ENCODE measurements around the gene TRIM31.
"Not testable (repeated sequence)": the region's sequence is repeated elsewhere in the genome, so short reads cannot be mapped to it uniquely, and the experiment has no call there.

The TRIM31 gene

DNA sequence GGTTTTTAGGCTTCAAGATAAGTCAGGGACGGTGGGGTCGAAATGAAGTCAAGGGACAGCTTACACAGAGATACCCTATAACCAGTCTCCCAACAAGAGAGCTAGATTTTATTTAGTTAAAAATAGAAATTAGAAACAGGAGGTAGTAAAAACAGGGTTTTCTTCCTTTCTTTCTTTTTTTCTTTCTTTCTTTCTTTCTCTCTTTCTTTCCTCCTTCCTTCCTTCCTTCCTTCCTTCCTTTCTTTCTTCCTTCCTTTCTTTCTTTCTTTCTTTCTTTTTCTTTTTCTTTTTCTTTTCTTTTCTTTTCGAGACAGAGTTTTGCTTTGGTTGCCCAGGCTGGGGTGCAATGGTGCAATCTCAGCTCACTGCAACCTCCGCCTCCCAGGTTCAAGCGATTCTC, 5.8 kb upstream of the TRIM31 start:
- in situ Hi-C loops (cut with HindIII; ENCODE audit: low sequenced_read_pairs): not testable (repeated sequence)

DNA sequence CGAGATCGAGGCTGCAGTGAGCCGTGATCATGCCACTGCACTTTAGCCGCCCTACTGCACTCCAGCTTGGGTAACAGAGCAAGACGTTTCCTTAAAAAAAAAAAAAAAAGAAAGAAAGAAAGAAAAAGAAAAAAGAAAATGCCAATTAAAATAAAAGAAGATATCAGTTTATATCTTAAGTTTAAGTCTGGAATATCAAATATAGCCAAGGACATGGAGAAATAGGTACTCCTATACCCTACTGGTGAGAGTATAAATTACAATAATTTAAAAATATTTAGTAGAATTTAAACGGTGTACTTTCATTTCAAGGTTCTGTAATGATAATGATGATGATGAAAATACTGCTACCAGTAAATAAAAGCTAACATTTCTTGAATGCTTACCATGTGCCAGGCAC, 3.8 kb upstream of the TRIM31 start:
- in situ Hi-C loops (cut with HindIII; ENCODE audit: low sequenced_read_pairs): no loop called here

DNA sequence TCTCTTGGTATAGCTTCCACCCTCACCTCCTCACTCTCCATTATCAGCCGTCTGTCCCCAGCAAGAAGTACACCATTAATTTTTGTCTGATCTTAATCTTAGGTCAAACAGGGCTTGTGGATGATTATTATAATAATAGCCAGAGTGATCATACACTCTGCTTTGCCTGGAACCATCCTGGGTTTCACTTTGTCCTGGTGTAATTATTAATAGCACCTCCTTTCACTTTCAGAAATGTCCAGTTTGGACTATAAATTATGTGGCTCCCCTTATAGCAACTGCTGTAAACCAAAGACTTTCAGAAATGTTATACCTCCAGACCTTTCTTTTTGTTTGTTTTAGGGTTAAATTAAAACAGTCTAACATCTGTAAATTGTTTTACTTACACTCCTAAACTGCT, 951 bp upstream of the TRIM31 start:
- in situ Hi-C loops (cut with HindIII; ENCODE audit: low sequenced_read_pairs): no loop called here

DNA sequence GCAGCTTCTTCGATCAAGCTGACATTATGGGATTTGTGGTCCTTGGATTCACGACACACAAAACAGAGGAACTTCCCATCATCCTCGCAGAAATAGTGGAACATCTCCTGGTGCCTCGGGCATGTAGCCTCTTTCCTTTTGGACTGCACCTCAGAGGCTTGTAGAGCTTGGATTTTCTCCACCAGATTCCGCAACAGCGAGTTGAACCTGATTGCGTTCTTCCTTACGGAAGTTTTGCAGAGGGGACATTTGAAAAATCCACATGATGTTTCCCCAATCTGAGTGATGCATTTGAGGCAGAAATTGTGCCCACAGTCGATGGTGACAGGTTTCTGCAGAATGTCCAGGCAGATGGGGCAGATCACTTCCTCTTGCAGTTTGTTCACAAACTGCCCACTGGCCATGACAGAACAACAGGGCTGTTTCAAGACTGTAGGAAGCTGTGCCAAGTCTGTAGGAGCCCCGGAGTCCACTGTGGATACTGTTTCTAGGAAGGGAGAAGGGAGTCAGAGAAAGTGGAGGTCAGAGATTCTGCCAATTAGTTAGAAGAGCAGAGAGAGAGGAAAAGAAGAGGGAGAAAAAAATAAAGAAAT, 392 bp downstream of the TRIM31 start:
- in situ Hi-C loops (cut with HindIII; ENCODE audit: low sequenced_read_pairs): no loop called here

DNA sequence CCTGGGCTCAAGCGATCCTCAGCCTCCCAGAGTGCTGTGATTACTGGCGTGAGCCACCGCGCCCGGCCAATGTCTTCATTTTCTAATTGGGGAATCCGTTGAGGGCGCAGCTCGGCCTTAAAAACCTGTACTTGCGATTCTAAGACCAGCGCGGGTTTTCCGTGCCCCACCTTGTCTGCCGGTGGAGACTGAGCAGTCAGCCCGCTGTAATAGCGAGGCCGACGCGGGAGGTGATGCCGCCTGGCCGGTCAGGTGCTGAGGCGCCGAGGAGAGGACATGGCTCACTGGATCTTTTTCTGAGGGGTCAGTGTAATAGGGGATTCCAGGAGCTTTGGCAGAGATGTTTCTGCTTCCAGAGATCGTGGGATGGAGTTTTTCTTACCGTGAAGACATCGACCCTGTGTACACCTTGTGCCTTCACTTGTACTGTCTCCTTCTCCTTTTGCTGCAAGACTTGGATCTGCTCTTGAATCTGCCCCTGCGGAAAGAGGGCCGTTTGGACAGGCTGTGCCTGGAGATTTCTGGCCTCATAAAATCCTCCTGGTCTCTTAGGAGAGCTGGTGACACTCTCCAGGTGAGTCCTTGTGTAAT, 1.5 kb downstream of the TRIM31 start:
- in situ Hi-C loops (cut with HindIII; ENCODE audit: low sequenced_read_pairs): no loop called here

DNA sequence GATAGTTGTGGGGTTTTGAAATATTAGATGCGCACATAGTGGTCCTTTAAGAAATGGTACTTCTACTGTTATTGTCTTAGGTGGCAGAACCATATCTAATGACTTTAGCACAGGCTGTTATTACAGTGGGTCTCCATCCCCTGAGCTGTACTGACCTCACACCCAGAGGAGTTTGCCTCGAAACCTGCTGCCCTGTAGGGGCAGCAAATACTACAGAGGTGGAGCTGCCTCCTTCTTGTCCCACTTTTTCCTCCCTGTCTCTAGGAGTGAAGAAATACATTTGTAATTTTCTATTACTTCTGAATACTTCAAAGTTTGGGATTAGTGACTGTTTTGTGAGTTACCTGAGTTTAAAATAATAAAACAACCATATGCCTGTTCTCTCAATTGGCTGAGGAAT, 8.2 kb downstream of the TRIM31 start:
- in situ Hi-C loops (cut with HindIII; ENCODE audit: low sequenced_read_pairs): no loop called here

DNA sequence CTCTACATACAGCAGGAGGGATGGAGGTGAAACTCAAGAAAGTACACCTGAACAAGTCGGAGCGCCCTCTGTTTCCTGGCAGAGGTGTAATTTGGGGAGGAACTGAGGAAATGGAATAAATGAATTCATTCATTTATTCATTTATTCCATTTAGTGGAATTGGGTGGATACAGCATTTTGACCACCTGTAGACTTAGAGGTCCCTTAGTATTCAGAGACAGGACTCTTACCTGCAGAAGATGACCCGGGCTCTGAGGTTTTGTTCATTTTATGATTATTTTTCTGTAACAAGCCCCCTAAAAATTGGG, 9.1 kb downstream of the TRIM31 start:
- in situ Hi-C loops (cut with HindIII; ENCODE audit: low sequenced_read_pairs): no loop called here

DNA sequence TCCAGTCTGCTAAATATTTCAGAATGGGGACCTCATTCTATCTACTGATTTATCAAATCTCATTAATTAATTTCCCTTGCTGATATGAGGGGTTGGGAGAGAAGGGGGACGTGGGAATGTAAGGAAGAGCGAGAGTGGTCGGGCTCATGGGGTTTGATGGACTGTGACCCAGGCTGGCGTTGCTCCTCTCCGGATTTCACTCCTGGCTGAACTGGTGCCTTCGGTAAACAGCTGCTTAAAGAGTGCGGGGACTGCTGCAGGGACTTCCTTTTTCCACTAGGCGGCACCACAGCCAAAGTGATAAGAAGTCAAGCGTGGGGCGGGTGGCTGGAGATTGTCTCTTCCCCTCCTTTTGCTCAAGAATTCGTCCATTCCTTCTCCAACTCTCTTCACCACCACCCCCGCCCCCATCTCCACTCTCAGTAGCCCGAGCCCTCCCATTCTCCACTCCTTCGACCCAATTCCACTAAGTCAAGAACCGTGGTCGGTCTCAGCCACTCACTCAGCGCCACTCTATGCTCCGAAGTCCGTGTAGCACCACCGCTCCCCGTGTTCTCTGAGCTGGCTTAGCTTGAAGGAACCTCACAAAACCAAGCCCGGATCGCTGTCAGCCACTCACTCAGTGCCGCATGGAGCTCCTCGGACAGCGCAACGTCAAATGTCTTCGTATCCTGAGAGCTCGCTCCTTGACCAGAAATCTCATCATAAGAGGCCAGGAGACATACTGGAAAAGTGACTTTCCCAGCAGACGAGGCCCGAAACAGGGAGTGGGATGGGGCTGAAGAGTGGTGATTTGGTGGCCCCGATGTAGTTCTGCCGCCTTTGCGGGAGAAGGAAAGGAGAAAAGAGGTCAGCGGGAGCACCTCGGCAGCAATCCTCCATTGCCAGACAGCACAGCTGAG, 9.7 kb downstream of the TRIM31 start:
- in situ Hi-C loops (cut with HindIII; ENCODE audit: low sequenced_read_pairs): no loop called here

DNA sequence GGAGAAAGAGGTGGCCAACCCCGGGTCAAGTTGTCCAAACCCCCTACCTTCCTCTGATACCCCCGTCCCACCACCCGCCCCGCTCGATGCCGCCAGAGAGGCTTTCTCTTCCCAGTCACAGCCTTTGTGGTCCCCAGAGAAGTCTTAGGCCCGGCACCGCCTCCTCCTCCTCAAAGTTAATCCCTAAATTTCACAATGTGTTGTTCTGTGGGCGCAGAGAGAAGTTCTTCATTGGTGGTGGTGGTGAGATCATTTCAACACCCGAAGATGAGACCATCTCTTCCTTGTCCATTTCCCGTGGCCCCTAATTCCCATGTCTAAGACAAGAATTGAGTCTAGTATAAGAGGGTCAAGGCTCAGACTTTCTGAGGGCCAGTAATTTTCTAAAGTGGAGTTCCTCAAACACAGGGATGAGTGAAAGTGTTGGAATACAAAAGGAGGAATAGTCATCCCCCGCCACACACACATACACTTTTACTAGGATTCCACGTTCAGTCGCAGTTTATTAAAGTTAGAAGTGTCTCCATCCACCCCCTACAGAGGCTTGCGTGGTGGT, 10.4 kb downstream of the TRIM31 start:
- in situ Hi-C loops (cut with HindIII; ENCODE audit: low sequenced_read_pairs): no loop called here

DNA sequence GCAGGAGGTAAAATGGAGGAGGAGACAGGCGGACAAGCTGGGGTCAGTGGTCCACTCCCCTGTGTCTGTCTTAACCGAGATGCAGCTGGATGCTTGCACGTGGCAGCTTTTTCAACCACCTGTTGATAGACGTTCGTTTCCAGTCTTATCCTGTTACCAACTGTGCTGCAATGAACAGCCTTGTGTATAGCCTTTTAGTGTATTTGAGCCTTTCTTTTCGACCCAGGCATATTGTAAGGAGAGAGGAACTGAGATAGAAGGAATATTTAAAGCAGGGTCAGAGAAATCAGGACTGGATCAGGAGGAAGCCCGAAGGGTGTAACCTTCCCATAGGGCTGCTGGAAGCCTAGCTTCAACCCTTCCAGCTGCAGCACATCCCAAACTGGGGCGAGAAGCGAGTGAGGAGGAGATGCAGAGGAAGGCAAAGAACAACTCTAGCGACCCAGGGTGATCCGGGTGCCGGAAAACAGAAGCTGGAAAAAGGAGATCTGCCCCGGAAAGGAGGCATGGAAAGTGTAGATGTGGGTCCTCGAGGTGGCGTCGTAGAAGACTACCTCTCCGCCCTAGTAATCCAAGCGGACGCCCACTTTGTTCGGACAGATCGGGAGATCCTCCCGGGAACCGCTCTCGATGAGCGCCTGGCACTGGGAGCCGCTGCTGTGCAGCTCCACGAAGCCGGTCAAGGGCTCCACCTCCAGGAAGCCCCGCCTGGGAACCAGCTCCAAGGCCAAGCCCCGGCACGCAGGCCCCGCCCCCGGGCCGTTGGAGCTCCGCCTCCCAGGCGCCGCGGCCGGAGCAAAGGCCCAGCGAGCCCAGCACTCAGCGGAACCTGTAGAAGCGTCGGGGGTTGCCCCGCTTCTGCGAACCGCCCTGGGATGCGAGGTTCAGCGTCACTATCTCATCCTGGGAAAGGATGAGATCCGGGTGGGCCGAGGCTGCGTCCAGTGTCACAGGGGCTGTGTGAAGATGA, 11.2 kb downstream of the TRIM31 start:
- in situ Hi-C loops (cut with HindIII; ENCODE audit: low sequenced_read_pairs): no loop called here

DNA sequence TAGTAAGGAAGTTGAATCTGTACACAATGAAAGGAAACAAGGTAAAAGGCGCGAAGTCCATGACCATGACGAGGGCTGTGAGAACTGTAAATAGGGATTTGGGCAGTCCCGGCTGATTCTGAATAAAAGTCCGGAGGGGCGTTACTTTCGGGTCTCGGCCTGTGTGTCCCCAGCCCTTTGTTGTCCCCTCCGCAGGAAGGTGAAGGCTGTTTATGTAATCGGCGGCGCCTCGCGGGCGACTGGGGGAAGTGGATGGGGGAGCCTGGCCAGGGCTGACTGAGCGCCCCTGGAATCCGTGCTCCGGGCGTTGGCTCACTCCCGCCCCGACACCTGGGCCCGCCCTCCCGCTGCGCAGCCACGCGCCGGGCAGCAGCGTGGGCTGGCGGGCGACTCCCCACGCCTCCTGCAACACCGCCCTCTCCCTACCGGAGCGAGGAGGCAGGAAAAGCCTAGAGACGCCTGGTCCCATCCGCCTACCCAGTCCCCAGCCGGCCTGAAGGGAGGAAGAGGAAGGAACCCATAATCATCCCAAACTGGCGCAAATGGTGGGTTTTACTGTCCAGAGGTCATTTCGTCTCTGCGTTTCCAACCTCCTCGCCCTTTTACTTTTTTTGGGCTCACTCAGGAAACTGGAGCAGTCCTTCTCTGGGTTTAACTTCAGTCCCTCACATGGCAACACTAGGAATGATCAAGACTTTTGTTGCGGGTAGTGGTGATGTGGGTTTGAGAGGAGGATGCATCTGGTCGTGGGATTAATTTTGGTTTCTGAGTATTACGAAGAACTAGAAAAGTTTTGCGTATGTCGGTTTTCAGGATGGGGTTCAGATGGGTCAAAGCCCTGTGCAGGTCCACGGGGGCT, 12.1 kb downstream of the TRIM31 start:
- in situ Hi-C loops (cut with HindIII; ENCODE audit: low sequenced_read_pairs): no loop called here

DNA sequence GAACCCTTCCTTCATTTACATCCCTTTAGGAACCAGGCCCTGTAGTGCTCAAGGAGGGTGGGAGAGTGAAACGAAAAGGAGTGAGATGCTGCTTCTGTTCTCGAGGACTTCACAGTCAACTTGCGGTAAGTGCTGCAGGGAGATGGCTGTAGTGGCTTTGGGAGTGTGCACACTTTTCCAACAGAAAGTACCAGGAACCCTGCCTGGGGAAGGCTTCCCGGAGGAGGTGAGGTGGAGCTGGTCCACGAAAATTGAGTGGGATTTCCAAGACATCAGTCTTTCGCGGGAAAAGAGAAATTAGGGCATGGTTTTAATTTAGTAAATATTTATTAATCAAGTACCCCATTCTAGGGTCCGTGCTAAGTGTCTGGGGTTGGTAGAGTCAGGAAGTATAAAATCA, 12.7 kb downstream of the TRIM31 start:
- in situ Hi-C loops (cut with HindIII; ENCODE audit: low sequenced_read_pairs): no loop called here

DNA sequence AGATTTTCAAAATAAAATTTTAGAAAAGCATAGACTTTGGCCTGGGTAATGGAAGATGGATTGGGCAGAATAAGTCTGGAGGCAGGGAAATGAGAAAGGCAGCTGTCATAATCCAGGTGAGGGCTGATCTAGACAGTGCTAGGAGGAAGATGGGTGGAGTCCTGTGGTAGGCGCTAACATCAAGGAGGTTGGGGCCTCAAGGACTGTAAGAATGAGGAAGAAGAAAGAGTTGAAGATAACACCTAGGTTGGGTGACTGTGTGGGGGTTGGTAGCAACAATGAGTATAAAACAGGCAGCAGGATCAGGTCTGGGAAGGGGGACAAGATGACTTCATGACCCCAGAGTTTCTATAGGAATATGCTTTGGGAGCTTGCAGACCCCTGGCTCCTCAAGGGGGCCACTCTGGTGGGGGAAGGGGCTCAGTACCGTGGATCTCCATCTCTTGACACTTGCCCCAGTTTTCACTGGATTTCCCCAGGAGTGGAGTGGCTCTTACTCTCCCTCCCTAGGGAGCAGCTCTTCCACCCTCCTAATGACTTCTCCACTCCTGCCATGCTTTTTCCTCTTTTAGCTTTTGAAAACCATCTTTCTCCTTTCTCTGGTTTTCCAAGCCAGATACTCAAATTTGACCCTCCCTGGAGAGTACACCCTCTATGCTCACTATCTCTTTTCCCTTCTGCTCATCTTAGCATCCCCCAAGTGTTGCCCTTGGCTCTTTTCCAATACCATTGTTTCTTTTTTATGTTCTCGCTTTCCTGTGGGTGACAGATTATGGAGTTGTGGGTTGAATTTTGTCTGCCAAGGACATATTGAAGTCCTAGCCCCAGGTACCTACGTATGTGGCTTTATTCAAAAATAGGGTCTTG, 14.8 kb downstream of the TRIM31 start:
- in situ Hi-C loops (cut with HindIII; ENCODE audit: low sequenced_read_pairs): loop anchor here (25.0 kb wide), 1 partner anchor 89 kb away; no protein-coding TSS in a partner anchor

DNA sequence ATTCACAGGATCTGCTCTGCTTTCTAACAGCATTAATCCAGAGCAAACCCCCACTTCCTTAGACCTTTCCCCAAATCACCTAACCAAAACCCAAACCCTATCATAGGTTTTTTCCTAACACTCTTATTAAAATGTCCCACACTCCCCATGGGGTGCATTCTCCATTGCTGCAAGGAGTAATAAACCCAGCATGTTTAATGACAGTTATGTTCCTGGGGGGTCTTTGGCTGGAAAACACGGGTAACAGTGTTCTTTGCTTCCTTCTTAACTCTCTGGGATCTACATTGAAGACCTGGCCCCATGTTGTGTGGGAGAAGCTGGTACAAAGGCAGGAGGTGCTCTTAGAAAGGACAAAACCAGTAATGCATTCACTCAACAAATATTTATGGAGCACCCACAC, 16.1 kb downstream of the TRIM31 start:
- in situ Hi-C loops (cut with HindIII; ENCODE audit: low sequenced_read_pairs): loop anchor here (25.0 kb wide), 1 partner anchor 90 kb away; no protein-coding TSS in a partner anchor

DNA sequence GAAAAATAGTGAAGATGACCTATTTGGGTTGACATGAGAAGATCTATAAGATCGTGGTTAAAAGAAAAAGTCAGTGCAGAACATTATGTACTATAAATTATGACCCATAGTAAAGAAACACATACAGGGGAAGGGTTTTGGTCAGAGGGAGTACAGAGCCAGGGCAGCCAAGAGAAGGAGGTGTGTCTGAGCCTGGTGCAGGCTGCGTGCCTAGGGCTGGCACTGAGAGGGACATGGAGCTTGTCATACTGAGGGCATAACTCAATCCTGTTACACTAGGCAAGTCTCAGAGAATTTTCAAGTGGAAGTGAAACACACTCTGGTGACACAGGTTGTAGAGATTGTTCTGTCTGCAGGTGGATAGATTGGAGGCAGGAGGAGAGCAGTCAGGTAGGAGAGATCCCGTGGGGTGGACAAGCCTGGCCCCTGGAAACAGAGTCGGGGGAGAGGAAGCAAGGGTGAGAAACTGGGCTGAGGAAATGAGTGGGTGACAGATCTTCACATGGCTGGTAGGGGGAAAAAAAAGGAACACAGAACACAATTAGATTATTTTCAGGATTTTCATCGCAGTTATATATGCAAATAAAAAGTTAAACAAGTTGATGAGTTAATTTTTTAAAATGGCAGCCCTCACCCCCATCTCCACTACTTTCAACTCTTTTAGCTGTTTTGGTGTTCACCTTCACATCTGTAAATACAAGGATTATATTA, 18.8 kb downstream of the TRIM31 start:
- in situ Hi-C loops (cut with HindIII; ENCODE audit: low sequenced_read_pairs): loop anchor here (25.0 kb wide), 1 partner anchor 93 kb away; no protein-coding TSS in a partner anchor

DNA sequence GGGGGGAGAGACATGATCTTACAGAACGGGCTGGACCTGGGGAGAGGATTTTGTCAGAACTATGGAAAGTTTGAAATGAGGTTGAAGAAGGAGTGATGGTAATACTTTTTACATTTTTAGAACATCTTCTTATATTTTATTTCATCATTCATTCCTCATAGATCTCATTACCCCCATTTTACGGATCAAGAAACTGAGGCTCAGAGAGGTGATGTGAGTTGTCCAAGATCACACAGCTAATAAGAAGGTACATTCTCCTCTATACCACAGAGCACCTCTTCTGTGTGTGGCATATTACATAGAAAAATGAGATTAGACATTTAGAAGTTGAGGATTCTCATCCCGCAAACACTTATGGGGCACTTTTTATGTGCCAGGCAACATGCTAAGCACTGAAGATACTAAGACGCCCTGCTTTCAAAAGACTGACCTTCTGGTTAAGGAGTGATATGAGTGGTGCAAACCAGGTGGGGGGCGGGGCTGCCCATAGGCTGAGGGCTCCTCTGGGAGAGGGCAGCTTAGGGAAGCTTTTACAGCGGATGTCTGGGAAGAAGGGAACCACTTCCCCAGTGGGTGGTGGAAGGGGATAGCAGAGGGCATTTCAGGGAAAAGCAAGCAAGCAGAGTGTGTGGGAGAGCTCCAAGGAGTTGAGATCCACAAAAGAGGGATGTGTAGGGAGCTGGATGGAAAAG, 19.9 kb downstream of the TRIM31 start:
- in situ Hi-C loops (cut with HindIII; ENCODE audit: low sequenced_read_pairs): loop anchor here (25.0 kb wide), 1 partner anchor 94 kb away; no protein-coding TSS in a partner anchor

DNA sequence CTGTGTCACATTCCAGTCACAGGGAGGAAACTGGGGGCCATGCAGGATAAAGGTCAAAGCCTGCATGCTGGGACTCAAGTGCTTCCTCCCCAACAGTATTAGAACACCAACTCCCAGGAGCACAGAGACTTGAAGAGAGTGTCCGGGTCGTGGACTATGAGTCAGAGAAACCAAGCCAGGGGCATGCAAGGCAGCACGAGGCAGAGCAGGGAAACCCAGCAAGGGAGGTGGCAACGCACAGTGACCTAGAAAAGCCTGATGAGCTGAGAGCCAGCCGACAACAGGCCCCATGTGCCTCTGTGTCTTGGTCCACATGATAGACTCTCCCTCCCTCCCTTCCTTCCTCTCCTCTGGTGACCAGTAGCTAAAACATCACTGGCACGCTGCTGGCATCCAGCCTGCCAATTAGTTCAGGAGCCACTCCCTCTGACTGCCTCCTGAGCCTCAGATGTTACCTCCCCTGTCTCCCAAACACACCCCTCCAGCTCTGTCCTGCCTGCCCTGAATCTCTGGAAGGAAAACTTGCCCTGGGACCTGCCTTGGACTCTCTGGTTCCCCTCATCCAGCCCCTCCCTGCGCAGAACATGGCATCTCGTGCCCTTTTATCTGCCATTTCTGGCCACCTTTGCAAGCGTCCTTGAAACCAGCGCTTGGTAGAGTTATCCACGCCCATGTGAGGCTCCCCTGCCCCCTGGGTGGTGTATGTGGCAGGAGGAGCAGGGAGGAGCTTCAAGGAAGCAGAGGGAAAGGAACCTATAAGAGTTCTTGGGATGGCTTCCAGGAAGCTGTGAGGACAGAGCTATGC, 21.1 kb downstream of the TRIM31 start:
- in situ Hi-C loops (cut with HindIII; ENCODE audit: low sequenced_read_pairs): loop anchor here (25.0 kb wide), 1 partner anchor 96 kb away; no protein-coding TSS in a partner anchor
